HEK293 (cell line): ENCODE results near the gene CCDC187.

Experiments
- CTCF ChIA-PET: fragments of 350-600 bp; formaldehyde crosslinking; extraction: SDS; loops from one replicate; lab custom pipeline; 2021; ENCODE audit warnings: antibody characterized with exemption; lab: Yijun Ruan, JAX
- POLR2A ChIA-PET: fragments of 300-600 bp; formaldehyde crosslinking; extraction: SDS; loops from one replicate; lab custom pipeline; 2020; ENCODE audit warnings: antibody characterized with exemption, inconsistent platforms; lab: Yijun Ruan, JAX
- H3K27ac ChIP-seq: fragments of 200-500 bp; sonication (Bioruptor generic); 2 replicates; pipeline ENCODE4 v1.5.1; 2014; ENCODE audit warnings: low read depth, low read length, control low read depth, inconsistent platforms; ENCODE audit errors: extremely low read depth
- H3K36me3 ChIP-seq, 2 experiments: fragments of 200-500 bp in 1 of 2; sonication (Bioruptor generic) in 1 of 2; 1 replicate in 1 of 2; 2 replicates in 1 of 2; pipeline ENCODE4 v1.5.1; 2014 to 2017; ENCODE audit warnings: inconsistent platforms in 2 of 2, low read length in 2 of 2; ENCODE audit not compliant: control insufficient read depth in 2 of 2, insufficient read depth in 1 of 2
- H3K4me1 ChIP-seq: fragments of 200-500 bp; sonication (Bioruptor generic); 2 replicates; pipeline ENCODE4 v1.5.1; 2014; ENCODE audit warnings: mild to moderate bottlenecking, low read length, inconsistent platforms; ENCODE audit not compliant: control insufficient read depth, insufficient read depth
- H3K4me3 ChIP-seq: 2 replicates; pipeline ENCODE4 v1.5.1; 2011; ENCODE audit warnings: low read depth, mild to moderate bottlenecking, control low read depth, low read length, moderate library complexity
- H3K9me3 ChIP-seq: fragments of 200-500 bp; sonication (Bioruptor generic); 2 replicates; pipeline ENCODE4 v1.5.1; 2014; ENCODE audit warnings: low read depth, low read length, inconsistent platforms; ENCODE audit not compliant: control insufficient read depth, insufficient read depth
- ZBTB21 ChIP-seq: fragments of 450-650 bp; formaldehyde crosslinking; IDR thresholded peaks from 2 replicates; pipeline ENCODE4 v1.5.1; 2017; ENCODE audit warnings: missing biosample characterization, missing genetic modification characterization
- ZFHX2 ChIP-seq: fragments of 450-650 bp; formaldehyde crosslinking; conservative IDR thresholded peaks from 2 replicates; pipeline ENCODE4 v1.5.1; 2016; ENCODE audit warnings: missing biosample characterization, missing genetic modification characterization
- ZNF214 ChIP-seq: fragments of 450-650 bp; formaldehyde crosslinking; IDR thresholded peaks from 2 replicates; pipeline ENCODE4 v1.5.1; 2017; ENCODE audit warnings: missing biosample characterization, mild to moderate bottlenecking, missing genetic modification characterization, borderline replicate concordance
- ZNF292 ChIP-seq: fragments of 450-650 bp; formaldehyde crosslinking; IDR thresholded peaks from 2 replicates; pipeline ENCODE4 v1.5.1; 2016; ENCODE audit warnings: low read depth, missing biosample characterization, missing genetic modification characterization, borderline replicate concordance
- ZNF335 ChIP-seq: fragments of 450-650 bp; formaldehyde crosslinking; conservative IDR thresholded peaks from 2 replicates; pipeline ENCODE4 v1.5.1; 2016; ENCODE audit warnings: missing biosample characterization, missing genetic modification characterization
- ZNF350 ChIP-seq: fragments of 450-650 bp; formaldehyde crosslinking; IDR thresholded peaks from 2 replicates; pipeline ENCODE4 v1.5.0; 2017; ENCODE audit warnings: missing biosample characterization, mild to moderate bottlenecking, missing genetic modification characterization
- ZNF37A ChIP-seq: fragments of 450-650 bp; IDR thresholded peaks from 2 replicates; pipeline ENCODE4 v1.5.1; 2018; ENCODE audit warnings: missing biosample characterization, missing genetic modification characterization
- ZNF473 ChIP-seq: fragments of 450-650 bp; formaldehyde crosslinking; IDR thresholded peaks from 2 replicates; pipeline ENCODE4 v1.5.1; 2017; ENCODE audit warnings: missing biosample characterization, missing genetic modification characterization
- ZNF555 ChIP-seq: fragments of 450-650 bp; formaldehyde crosslinking; conservative IDR thresholded peaks from 2 replicates; pipeline ENCODE4 v1.5.1; 2017; ENCODE audit warnings: missing biosample characterization, mild to moderate bottlenecking, missing genetic modification characterization, inconsistent platforms
- ZNF629 ChIP-seq: fragments of 450-650 bp; formaldehyde crosslinking; IDR thresholded peaks from 2 replicates; pipeline ENCODE4 v1.5.1; 2017; ENCODE audit warnings: missing biosample characterization, missing genetic modification characterization
- ZNF660 ChIP-seq: fragments of 450-650 bp; IDR thresholded peaks from 2 replicates; pipeline ENCODE4 v1.5.1; 2018; ENCODE audit warnings: missing biosample characterization, mild to moderate bottlenecking, missing genetic modification characterization
- ZSCAN16 ChIP-seq: fragments of 450-650 bp; formaldehyde crosslinking; IDR thresholded peaks from 2 replicates; pipeline ENCODE4 v1.5.1; 2016; ENCODE audit warnings: missing biosample characterization, missing genetic modification characterization
- TF ChIP-seq, protein P1 (sequence below): fragments of 450-650 bp; formaldehyde crosslinking; IDR thresholded peaks from 2 replicates; pipeline ENCODE4 v1.5.1; 2016; ENCODE audit warnings: missing biosample characterization, missing genetic modification characterization
- TF ChIP-seq, protein P2 (sequence below): fragments of 450-650 bp; formaldehyde crosslinking; IDR thresholded peaks from 2 replicates; pipeline ENCODE4 v1.5.1; 2017; ENCODE audit warnings: missing biosample characterization, missing genetic modification characterization
- TF ChIP-seq, protein P3 (sequence below): fragments of 450-650 bp; formaldehyde crosslinking; IDR thresholded peaks from 2 replicates; pipeline ENCODE4 v1.5.1; 2017; ENCODE audit warnings: missing biosample characterization, mild to moderate bottlenecking, missing genetic modification characterization, moderate library complexity
- TF ChIP-seq, protein P4 (sequence below): fragments of 450-650 bp; formaldehyde crosslinking; IDR thresholded peaks from 2 replicates; pipeline ENCODE4 v1.5.1; 2016; ENCODE audit warnings: missing biosample characterization, missing genetic modification characterization

Gene CCDC187

DNA sequence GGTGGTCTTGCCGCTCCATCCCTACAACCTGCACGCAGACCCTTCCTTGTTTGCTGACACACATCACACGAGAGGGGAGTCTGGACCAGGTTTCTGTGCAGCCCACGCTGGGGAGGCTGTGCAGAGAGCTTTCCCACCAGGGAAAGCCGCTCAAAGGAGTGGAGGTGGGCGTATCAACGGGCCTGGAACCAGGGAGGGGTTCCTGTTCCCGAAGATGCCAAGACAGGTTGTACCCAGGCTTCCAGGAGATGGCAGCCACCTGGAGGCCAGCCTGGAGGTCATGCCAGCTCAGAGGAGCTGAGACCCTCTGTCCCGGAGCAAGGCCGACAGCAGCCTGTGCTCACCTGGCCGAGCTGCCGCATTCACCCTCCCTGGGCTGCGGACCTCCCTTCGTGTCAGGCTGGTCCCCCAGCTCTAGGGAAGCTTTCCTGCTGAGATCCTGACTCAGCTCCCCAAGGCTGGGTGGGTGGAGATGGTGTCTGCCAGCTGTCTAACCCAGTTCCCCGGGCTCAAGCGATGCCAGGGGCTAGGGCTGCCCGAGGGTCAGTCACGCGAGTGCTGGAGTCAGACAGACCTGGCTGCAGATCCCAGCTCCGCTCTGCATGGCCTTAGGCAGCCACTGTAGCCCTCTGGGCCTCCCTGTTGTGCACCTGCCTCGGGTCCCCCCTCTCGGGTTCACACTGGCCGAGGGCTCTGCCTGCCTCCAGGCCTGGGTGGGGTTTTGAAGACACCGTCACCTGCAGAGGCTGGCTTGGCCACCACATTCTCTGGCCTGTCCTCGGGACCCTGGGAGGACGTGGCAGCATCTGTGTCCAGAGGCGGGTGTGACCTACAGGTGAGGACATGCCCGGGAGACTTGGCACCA lies 29.7 kb downstream of the CCDC187 start:
- Histone ChIP-seq H3K4me3 (no peak overlapping the region), H3K27ac (no peak overlapping the region), H3K9me3 (no peaks in the 10 kb centered on the region), H3K36me3 (no peaks in the 10 kb centered on the region), H3K4me1 (no peaks in the 10 kb centered on the region)
- POLR2A ChIA-PET = interaction anchor here (0.5 kb wide), 1 partner anchor 27 kb away, joined by 3 read pairs; no protein-coding TSS in a partner anchor
- TF ChIP-seq ZFHX2 (tag by site-specific recombination) = peak; percentile 69
- TF ChIP-seq, protein P1, sequence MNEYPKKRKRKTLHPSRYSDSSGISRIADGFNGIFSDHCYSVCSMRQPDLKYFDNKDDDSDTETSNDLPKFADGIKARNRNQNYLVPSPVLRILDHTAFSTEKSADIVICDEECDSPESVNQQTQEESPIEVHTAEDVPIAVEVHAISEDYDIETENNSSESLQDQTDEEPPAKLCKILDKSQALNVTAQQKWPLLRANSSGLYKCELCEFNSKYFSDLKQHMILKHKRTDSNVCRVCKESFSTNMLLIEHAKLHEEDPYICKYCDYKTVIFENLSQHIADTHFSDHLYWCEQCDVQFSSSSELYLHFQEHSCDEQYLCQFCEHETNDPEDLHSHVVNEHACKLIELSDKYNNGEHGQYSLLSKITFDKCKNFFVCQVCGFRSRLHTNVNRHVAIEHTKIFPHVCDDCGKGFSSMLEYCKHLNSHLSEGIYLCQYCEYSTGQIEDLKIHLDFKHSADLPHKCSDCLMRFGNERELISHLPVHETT (tag by site-specific recombination) = no peak
- CTCF ChIA-PET = interaction anchor here (1.1 kb wide), 1 partner anchor 10 kb away, joined by 3 read pairs; no protein-coding TSS in a partner anchor

DNA sequence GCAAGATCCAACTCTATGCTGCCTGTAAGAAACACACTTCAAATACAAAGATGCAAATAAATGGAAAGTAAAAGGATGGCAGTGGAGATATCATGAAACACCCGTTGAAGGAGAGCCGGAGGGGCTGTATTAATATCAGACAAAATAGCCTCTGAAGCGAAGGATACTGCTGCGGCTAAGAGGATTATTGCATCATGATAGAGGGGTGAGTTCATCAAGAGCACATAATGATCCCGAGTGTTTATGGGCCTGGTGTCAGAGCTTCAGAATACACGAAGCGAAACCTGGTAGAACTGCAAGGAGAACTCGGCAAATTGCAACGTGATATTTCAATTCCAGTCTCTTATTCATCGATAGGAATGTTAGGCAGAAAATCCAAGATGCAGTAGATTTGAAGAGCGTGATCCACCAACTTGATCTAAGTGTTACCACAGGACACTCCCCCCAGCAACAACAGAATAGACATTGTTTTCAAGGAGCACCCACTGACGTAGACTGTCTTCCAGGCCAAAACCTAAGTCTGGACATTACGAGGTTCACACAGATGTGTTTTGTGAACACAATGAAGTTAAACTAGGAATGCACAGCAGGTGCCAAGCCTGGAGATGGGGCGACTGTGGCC lies 30.5 kb downstream of the CCDC187 start:
- Histone ChIP-seq H3K27ac (no peak overlapping the region), H3K4me3 (no peak overlapping the region), H3K36me3 (no peaks in the 10 kb centered on the region), H3K4me1 (no peaks in the 10 kb centered on the region), H3K9me3 (no peaks in the 10 kb centered on the region)
- TF ChIP-seq ZSCAN16 (tag by site-specific recombination) (no peak), ZNF555 (no peak), ZNF629 (0 out of 2 replicates have a peak, but pooled peaks have one; percentile 50), ZBTB21 (tag by site-specific recombination) (peak; percentile 47; the same call in 1 of the 2 replicates), ZNF292 (tag by site-specific recombination) (no peak), ZNF350 (tag by site-specific recombination) (no peak), ZNF335 (0 out of 2 replicates have a peak, but pooled peaks have one; percentile 15), ZNF214 (no peak), ZNF37A (no peak), ZNF660 (tag by site-specific recombination) (peak; percentile 31; the same call in 1 of the 2 replicates), ZNF473 (tag by site-specific recombination) (no peak)
- TF ChIP-seq, protein P2, sequence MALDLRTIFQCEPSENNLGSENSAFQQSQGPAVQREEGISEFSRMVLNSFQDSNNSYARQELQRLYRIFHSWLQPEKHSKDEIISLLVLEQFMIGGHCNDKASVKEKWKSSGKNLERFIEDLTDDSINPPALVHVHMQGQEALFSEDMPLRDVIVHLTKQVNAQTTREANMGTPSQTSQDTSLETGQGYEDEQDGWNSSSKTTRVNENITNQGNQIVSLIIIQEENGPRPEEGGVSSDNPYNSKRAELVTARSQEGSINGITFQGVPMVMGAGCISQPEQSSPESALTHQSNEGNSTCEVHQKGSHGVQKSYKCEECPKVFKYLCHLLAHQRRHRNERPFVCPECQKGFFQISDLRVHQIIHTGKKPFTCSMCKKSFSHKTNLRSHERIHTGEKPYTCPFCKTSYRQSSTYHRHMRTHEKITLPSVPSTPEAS = 0 out of 2 replicates have a peak, but pooled peaks have one; percentile 9
- TF ChIP-seq, protein P3, sequence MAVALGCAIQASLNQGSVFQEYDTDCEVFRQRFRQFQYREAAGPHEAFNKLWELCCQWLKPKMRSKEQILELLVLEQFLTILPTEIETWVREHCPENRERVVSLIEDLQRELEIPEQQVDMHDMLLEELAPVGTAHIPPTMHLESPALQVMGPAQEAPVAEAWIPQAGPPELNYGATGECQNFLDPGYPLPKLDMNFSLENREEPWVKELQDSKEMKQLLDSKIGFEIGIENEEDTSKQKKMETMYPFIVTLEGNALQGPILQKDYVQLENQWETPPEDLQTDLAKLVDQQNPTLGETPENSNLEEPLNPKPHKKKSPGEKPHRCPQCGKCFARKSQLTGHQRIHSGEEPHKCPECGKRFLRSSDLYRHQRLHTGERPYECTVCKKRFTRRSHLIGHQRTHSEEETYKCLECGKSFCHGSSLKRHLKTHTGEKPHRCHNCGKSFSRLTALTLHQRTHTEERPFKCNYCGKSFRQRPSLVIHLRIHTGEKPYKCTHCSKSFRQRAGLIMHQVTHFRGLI (tag by site-specific recombination) = no peak
- TF ChIP-seq, protein P4, sequence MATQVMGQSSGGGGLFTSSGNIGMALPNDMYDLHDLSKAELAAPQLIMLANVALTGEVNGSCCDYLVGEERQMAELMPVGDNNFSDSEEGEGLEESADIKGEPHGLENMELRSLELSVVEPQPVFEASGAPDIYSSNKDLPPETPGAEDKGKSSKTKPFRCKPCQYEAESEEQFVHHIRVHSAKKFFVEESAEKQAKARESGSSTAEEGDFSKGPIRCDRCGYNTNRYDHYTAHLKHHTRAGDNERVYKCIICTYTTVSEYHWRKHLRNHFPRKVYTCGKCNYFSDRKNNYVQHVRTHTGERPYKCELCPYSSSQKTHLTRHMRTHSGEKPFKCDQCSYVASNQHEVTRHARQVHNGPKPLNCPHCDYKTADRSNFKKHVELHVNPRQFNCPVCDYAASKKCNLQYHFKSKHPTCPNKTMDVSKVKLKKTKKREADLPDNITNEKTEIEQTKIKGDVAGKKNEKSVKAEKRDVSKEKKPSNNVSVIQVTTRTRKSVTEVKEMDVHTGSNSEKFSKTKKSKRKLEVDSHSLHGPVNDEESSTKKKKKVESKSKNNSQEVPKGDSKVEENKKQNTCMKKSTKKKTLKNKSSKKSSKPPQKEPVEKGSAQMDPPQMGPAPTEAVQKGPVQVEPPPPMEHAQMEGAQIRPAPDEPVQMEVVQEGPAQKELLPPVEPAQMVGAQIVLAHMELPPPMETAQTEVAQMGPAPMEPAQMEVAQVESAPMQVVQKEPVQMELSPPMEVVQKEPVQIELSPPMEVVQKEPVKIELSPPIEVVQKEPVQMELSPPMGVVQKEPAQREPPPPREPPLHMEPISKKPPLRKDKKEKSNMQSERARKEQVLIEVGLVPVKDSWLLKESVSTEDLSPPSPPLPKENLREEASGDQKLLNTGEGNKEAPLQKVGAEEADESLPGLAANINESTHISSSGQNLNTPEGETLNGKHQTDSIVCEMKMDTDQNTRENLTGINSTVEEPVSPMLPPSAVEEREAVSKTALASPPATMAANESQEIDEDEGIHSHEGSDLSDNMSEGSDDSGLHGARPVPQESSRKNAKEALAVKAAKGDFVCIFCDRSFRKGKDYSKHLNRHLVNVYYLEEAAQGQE (tag by site-specific recombination) = no peak
- ChIA-PET POLR2A (no interaction called here), CTCF (interaction anchor here (2.1 kb wide), 1 partner anchor 10 kb away, joined by 16 read pairs; no protein-coding TSS in a partner anchor)
